ENCODE measurements around the gene SCAF1. TPM values are rescaled to one million over a fixed set of nuclear protein-coding genes. Genes with fewer than 3 reads are reported as not detected.

SCAF1 gene
- polyA plus RNA-seq, 3 donors: 0.39 to 7.5 (median 0.68) TPM

- TF ChIP-seq CTCF (IDR thresholded peaks at IDR 0.05): peak; percentile 92
- H3K4me1 Mint-ChIP-seq: peaks cover 14% of the 10 kb centered on the region
- no peak overlapping the region for H3K4me2 ChIP-seq (replicated peaks; ENCODE audit: extremely low read depth, low read length, poor library complexity, severe bottlenecking)
- H3K27ac Mint-ChIP-seq: peak overlapping the region in 2 of 7 donors; percentile 31 to 75
- no peaks in the 10 kb centered on the region for H3K9me3 ChIP-seq (replicated peaks in 1 of 2; ENCODE audit: control insufficient read depth in 1 of 2, insufficient read depth in 1 of 2, low read length in 2 of 2)
- H3K27me3 Mint-ChIP-seq (ENCODE audit: low read depth in 3 of 3): peaks cover 0 to 1% (median 0%) of the 10 kb centered on the region in 3 donors
- WGBS (ENCODE audit: insufficient coverage): 36% methylated on average over 27 of the region's 28 CpGs
- H3K4me1 ChIP-seq (ENCODE audit: control insufficient read depth in 1 of 2, insufficient read depth in 2 of 2, low read length in 2 of 2): peaks cover 9 to 10% of the 10 kb centered on the region in 2 donors
- H3K79me2 ChIP-seq (ENCODE audit: insufficient read depth, low read length): peaks cover 5% of the 10 kb centered on the region
- peaks cover 0 to 1% (median 0%) of the 10 kb centered on the region in 7 donors for H3K9me3 Mint-ChIP-seq
- DNase-seq: peak in 2 of 3 donors; percentile 75 to 77
- H3K27me3 ChIP-seq (ENCODE audit: control insufficient read depth in 2 of 2, insufficient read depth in 2 of 2, low read length in 2 of 2): no peaks in the 10 kb centered on the region
- peaks cover 0 to 8% of the 10 kb centered on the region in 2 donors for H3K36me3 ChIP-seq (replicated peaks in 1 of 2; ENCODE audit: control insufficient read depth in 1 of 2, insufficient read depth in 2 of 2, low read length in 2 of 2)
- peak overlapping the region; percentile 46 for H2AFZ ChIP-seq (ENCODE audit: insufficient read depth, low read depth, low read length, poor library complexity, severe bottlenecking)
- intact Hi-C loops (cut with micrococcal nuclease): loop anchor here in 1 of 2 donors (10.0 kb wide), 1 partner anchor 178 kb away; the partner anchor contains the start of gene RPS11
- H3K4me3 Mint-ChIP-seq: peak overlapping the region; percentile 31 to 68
- peaks cover 9 to 16% of the 10 kb centered on the region in 2 donors for H3K36me3 Mint-ChIP-seq
- no peak overlapping the region for H3K27ac ChIP-seq (ENCODE audit: low read depth in 1 of 2, low read length in 2 of 2)
- H3K9ac ChIP-seq (ENCODE audit: insufficient read depth, low read length, poor library complexity, severe bottlenecking): no peak overlapping the region
- no peak overlapping the region for H3K4me3 ChIP-seq (replicated peaks in 1 of 3; ENCODE audit: low read depth in 2 of 3, low read length in 3 of 3)
- no peaks in the 10 kb centered on the region for H4K20me1 ChIP-seq (ENCODE audit: insufficient read depth, low read length)
These were observed 30.3 kb downstream of the SCAF1 start for GRCh38 chr19:49672131-49672919.

GRCh38 chr19:49676136-49676783 is 34.3 kb downstream of the SCAF1 start:
- Histone ChIP-seq H2AFZ (ENCODE audit: insufficient read depth, low read depth, low read length, poor library complexity, severe bottlenecking) (peak overlapping the region; percentile 66), H4K20me1 (ENCODE audit: insufficient read depth, low read length) (peaks cover 25% of the 10 kb centered on the region), H3K9me3 (replicated peaks in 1 of 2; ENCODE audit: control insufficient read depth in 1 of 2, insufficient read depth in 1 of 2, low read length in 2 of 2) (no peaks in the 10 kb centered on the region), H3K27me3 (ENCODE audit: control insufficient read depth in 2 of 2, insufficient read depth in 2 of 2, low read length in 2 of 2) (no peaks in the 10 kb centered on the region), H3K79me2 (ENCODE audit: insufficient read depth, low read length) (peaks cover 37% of the 10 kb centered on the region), H3K4me2 (replicated peaks; ENCODE audit: extremely low read depth, low read length, poor library complexity, severe bottlenecking) (peak overlapping the region; percentile 100), H3K4me1 (ENCODE audit: control insufficient read depth in 1 of 2, insufficient read depth in 2 of 2, low read length in 2 of 2) (peaks cover 29 to 38% of the 10 kb centered on the region in 2 donors), H3K27ac (ENCODE audit: low read depth in 1 of 2, low read length in 2 of 2) (peak overlapping the region; percentile 91 to 98), H3K36me3 (replicated peaks in 1 of 2; ENCODE audit: control insufficient read depth in 1 of 2, insufficient read depth in 2 of 2, low read length in 2 of 2) (peaks cover 0 to 8% of the 10 kb centered on the region in 2 donors), H3K9ac (ENCODE audit: insufficient read depth, low read length, poor library complexity, severe bottlenecking) (peak overlapping the region; percentile 77), H3K4me3 (replicated peaks in 1 of 3; ENCODE audit: low read depth in 2 of 3, low read length in 3 of 3) (peak overlapping the region; percentile 49 to 79 (median 53))
- Mint-ChIP-seq H3K4me1 (peaks cover 25% of the 10 kb centered on the region), H3K27me3 (ENCODE audit: low read depth in 3 of 3) (peaks cover 0 to 5% (median 0%) of the 10 kb centered on the region in 3 donors), H3K4me3 (peak overlapping the region; percentile 83 to 94), H3K36me3 (peaks cover 5 to 7% of the 10 kb centered on the region in 2 donors), H3K27ac (peak overlapping the region; percentile 98 to 100 (median 100)), H3K9me3 (peaks cover 0 to 2% (median 0%) of the 10 kb centered on the region in 7 donors)
- intact Hi-C loops (cut with micrococcal nuclease): loop anchor here (2.0 to 10.0 kb wide), 7 partner anchors 33 to 204 kb away; partner anchors contain the start of genes PRR12 (in 2 of the 2), RPS11 (in 2 of the 2), SCAF1 (in 2 of the 2) and AKT1S1 (in 1 of the 2)
- no peak for TF ChIP-seq CTCF (IDR thresholded peaks at IDR 0.05)
- WGBS (ENCODE audit: insufficient coverage): under 1% methylated on average over 11 of the region's 27 CpGs
- DNase-seq: peak; percentile 89 to 94 (median 90)

All from CD14-positive monocyte (primary cell).